ENCODE measurements around the gene KCNE2.
"Not testable (repeated sequence)": the region's sequence is repeated elsewhere in the genome, so short reads cannot be mapped to it uniquely, and the experiment has no call there.

KCNE2 gene

DNA sequence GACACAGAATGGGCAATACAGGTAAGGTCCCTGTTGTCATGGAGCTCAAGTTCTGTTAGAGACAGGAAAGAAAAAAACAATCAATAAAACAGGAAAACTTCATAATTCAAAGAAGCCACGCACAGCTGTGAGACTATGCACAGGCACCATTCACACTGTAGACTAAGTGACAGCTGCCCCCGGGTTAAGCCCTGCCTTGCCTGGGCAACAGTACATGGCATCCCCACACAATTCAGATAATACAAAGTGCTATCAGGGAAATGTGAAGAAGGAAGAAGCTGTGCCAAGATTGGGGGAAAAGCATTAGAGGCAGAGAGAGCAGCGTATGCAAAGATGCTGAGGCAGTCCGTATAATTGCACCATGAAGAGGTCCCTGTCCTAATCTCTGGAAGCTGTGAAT lies 9.0 kb upstream of the KCNE2 start:
- DNase-seq = no peak

DNA sequence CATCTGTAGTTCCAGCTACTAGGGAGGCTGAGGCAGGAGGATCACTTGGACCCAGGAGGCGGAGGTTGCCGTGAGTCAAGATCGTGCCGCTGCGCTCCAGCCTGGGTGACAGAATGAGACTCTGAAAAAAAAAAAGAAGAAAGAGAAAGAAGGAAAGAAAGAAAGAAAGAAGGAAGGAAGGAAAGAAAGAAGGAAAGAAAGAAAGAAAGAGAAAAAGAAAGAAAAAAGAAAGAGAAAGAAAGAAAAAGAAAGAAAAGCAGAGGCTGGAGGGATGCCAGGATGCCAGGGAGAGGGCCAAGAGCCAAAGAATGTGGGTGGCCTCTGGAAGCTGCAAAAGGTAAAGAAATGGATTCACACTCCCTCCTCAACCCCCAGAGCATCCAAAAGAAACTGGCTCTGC lies 8.2 kb upstream of the KCNE2 start:
- no peak for DNase-seq

DNA sequence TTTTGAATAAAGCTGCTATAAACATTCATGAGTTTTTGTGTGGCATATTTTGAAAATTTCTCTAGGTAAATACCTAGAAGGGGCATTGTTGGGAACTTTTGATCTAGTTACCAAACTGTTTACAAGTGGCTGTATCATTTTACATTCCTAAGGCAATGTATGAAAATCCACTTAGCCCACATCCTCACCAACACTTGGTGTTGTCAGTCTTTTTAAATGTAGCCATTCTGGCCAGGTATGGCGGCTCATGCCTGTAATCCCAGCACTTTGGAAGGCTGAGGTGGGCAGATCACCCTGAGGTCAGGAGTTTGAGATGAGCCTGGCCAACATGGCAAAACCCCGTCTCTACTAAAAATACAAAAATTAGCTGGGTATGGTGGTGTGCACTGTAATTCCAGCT lies 5.9 kb upstream of the KCNE2 start:
- no peak for DNase-seq

DNA sequence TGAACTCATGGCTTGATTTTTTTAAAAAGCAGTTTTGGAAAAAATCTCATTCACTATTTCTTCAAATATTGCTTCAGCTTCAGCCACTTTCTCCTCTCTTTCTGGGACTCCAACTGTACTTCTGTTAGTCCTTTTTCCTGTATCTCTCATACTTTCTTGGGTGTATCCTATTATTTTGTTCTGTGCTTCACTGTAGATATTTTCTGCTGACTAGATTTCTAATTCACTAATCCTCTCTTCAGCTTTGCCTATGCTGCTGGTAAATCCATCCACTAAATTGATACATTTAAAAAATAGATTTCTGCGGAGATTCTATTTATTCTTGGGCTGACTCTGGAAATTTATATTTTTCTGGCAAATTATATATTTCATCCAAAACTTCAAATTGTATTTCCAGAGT lies 4.9 kb upstream of the KCNE2 start:
- DNase-seq = no peak

DNA sequence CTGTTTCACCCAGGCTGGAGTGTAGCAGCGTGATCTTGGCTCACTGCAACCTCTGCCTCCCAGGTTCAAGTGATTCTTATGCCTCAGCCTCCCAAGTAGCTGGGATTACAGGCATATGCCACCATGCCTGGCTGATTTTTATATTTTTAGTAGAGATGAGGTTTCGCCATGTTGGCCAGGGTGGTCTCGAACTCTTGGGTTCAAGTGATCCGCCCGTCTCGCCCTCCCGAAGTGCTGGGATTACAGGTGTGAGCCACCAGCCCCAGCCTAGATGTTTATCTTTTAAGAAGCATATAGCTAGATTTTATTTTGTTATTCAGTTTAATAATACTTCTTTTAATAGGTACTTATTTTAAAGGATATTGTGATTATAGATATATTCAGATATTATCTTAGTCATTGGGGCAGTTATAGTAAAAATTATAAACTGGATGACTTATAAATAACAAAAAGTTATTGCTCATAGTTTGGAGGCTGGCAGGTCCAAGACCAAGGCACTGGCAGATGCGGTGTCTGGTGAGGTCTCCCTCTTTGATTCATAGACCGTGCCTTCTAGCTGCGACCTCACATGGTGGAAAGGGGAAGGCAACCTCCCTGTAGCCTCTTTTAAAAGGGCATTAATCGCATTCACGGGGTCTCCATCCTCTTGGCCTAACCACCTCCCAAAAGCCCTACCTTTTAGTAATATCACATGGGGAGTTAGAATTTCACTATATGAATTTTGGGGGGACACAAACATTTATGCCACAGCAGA lies 3.1 kb upstream of the KCNE2 start:
- no peak for DNase-seq

DNA sequence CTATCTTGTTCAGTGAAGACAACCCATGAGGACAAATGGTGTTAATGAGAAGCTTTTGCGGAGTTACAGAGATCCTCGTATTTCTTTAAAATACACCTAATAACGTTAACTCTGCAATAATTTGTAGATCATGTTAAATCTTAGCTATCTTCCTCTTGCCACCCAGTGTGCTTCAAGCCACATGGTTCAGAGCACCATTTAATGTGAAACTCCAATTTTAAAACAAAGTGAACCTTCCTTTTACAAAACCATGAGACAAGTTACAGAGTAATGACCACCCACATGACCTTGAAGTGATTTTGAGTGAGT lies 1.7 kb upstream of the KCNE2 start:
- DNase-seq = no peak

DNA sequence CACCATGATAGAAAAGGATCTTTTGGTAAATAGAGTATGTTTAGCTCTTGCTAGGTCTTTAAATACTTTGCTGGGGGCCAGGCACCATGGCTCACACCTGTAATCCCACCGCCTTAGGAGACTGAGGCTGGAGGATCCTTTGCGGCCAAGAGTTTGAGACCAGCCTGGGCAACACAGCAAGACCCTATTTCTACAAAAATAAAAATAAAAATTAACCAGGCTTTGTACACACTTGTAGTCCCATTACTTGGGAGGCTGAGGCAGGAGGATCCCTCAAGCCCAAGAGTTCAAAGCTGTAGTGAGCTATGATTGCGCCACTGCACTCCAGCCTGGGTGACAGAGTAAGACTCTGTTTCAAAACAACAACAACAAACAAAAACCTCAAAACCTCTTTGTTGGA lies 1.1 kb upstream of the KCNE2 start:
- no peak for DNase-seq

DNA sequence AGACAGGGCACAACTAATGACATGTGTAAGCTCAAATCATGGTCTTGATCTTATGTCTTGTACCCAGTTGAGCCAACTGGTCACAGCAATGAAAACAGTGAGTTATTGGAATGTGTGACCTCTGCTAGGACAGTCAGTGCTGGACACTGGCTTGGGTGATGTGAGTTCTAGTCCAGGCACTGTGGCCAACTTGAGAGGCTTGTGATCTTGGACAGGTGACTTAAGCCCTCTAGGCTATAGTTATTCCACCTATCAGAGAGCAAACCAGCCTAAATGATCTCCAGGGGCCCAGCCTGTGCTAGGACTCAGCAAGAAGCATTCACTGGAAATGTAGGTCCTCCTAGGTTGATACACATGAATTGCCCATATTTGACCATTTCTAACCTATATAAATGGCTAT lies 1.1 kb downstream of the KCNE2 start:
- DNase-seq = no peak

DNA sequence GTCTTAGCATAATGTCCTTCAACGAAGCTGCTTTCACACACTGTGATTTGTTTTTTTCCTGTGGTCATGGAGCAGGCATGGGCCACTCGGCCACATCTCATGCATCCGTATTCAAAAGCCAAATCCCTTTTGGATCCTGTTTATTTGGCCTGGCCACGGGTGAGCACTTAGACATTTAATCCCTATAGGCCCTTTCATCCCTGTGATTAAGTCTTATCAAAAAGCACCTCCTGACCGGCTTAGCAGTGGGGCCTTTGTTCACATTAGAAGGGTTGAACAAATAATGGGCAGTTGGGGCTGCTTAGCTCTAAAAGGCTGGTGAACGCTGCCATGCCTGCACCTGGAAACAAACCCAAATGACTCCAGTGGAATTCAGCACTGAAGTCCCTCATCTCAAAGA lies 2.0 kb downstream of the KCNE2 start:
- no peak for DNase-seq

DNA sequence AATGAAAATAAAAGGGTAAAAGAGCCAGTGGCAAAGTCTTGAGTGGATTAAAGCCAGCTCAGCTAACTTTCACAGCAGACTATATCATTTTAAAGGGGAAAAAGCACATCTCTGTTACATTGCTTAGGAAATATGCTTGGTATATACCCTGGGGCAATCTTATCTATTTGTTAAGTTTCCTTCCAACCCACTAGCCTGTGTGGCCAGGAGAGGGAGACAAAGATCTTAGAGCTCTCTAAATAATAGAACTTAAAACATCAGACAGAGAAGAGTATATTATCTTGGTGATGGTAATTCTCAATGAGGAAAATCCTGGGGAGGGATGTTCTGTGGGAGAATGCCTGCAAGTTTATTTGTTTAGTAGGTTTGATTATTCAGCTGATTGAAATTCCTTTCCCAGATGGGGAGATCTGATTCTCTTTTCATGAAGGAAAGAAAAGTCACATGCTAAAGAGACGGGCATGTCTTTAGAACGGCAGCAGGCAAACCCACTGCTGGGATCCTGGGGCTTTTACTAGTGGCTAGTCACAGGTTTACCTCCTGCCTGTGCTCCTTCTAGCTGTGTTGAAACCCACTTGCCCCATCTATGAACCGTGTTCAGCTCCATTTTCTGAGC lies 3.6 kb downstream of the KCNE2 start:
- DNase-seq = peak; percentile 91

DNA sequence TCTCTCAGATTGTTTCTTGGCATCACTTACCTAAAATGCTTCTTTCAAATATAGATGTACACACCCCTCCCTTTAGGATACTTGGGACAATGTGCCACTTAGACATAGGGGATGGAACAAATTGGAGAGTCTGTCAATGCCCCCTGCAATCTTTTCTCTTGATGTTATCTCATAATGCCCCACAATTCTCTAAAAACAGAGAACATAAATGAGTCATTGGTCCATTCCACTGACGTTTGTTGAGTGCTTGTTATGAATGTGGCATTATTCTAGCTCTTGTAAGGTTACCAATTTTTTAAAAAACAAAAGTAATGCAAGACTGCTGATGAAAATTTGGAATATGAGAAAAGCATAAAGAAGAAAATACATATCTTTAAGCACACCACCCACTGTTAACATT lies 5.9 kb downstream of the KCNE2 start:
- no peak for DNase-seq

DNA sequence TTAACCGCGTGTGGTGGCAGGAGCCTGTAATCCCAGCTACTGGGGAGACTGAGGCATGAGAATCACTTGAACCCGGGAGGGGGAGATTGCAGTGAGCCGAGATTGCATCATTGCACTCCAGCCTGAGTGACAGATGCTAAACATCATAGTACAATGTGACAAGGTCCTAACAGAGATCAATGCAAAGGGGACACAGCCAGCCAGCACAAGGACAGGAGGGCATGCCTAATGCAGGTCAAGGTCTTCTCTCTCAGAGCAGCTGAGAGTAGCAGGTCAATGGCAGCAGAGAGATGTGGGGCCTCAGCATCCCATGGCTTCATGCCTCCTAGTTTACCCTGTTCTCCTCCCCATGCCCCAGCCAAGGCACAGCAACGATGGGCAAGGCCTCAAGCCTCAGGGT lies 8.5 kb downstream of the KCNE2 start:
- no peak for DNase-seq

DNA sequence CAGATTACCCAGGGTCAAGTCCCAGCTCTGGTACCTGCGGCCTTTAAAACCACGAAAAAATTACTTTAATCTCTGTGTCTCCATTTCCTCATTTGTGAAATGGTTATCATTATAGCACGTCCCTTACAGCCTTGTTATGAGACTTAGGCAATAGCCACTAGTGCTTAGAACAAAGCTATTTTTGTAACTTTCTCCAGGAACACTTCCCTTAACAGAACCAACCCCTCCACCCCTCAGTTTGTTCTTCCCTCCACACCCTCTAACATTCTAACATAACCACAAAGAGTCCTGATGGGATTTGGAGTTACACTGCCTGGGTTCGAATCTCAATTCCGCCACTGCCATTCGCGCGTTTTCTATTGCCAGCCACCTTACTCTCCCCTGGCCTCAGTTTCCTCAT lies 10.7 kb downstream of the KCNE2 start:
- DNase-seq = not testable (repeated sequence)

DNA sequence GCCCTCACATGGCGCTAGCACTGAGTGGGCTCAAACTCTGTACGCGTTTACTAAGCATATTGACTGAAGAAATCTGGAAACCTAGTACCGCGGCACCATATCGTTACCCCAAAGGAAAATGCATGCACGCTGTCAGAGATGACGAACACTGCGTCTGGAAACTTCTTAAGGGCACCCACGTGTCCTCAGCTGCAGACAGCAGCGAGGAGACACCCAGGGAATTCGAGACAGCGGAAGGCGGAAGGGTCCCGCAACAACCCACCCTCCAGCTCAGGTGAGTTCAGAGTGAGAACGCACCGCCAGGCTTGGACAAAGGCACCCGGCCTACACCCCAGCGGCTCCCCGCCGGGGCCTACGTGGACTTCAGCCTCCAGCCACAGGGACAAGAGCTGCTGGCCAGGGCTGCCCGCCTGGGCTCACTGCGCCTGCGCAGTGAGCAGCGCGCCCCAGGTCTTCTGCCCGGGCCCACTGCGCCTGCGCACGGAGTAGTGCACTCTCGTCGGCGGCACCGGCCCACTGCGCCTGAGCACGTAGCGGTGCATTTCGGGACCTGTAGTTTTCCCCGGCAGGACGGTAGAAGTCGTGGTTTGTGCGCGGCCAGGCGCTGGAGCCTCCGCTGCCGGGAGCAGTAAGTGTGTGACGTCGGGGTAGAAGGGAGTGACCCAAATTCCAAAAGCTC lies 11.3 kb downstream of the KCNE2 start, which contains the start of gene SMIM11:
TSS of gene SMIM11 (plus strand) at position 568 of the 679 bp plus-strand sequence. CDS start 3,998 bp downstream, outside the sequence.
- not testable (repeated sequence) for DNase-seq

DNA sequence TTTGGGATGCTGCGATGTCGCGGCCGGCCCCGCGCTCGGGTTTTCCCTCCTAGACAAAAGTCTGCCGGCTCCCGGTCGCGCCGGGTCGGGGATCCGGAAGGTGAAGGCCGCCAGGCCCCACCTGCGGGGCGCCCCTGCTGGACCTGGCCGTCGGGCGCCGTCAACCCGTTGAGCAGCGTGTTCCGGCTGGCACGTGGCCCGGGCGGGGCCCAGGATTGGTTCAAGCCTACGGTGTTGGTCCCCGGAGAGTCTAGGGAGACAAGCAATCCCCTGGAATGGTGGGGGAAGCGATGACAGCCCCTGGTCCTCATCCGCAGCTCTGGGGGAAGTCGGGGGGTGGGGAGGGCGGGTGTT lies 11.8 kb downstream of the KCNE2 start:
- DNase-seq = not testable (repeated sequence)

DNA sequence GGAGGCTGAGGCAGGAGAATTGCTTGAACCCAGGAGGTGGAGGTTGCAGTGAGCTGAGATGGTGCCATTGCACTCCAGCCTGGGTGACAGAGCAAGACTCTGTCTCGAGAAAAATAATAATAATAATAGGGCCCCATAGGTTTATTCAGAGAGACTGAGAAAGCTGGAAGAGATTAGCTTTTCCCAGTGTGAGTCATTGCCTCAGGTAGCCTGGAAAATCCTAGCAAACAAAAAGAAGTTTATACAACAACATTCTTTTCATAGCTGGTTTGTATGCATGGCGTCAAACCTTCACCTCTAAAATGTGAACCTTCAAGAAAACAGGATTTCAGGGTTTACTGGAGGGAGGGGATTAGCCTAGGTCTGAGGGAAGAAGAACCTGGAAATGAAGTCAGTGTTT lies 19.3 kb downstream of the KCNE2 start:
- DNase-seq = not testable (repeated sequence)

DNA sequence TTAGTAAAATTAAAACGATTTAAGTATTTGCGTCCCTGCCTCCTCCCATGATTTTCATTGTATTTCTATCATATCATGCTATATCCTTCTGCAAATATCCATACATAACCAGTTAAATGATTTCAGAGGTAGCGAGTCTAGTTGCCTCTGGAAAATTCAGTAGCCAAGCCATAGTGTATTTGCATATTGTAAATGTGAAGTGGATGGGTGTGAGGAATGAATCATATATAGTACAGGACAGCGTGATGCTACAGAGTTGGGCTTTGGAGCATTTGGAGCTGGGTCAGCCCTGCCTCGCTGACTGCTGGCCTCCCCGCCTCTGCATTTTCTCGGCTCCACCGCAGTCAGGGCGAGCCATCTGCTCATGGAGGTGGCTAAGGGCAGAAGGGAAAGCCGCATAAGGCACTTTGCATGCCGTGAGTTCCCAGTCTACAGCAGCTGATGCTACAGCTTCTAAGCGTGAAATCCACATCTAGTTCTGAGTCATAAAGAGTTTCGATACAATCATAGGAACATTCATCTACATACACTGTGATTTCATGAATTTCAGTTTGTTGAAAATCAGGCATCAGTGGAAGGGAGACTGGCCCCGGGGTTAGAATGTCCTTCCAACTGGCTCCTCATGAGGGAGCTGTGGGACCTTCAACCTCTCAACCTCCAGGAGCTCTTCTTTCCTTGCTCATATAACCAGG lies 20.1 kb downstream of the KCNE2 start:
- DNase-seq = not testable (repeated sequence)

DNA sequence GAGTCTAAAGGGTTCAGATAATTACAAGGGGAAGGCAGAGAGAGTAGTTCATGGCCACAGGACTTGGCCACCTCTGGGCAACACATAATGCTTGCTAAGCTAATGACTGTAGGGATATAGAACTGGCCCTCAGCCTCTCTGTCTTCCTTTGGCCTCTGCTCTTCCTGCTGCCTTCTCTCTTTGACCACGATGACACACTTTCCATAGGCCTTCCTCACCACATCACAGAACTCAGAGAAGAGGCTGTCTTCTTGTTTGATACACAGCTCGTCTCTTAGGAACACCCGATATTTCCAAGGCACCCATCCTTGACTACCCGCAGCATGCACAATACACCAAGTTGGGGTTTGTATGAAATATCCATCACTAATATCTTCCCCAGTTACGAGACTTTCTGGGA lies 36.7 kb downstream of the KCNE2 start:
- not testable (repeated sequence) for DNase-seq

DNA sequence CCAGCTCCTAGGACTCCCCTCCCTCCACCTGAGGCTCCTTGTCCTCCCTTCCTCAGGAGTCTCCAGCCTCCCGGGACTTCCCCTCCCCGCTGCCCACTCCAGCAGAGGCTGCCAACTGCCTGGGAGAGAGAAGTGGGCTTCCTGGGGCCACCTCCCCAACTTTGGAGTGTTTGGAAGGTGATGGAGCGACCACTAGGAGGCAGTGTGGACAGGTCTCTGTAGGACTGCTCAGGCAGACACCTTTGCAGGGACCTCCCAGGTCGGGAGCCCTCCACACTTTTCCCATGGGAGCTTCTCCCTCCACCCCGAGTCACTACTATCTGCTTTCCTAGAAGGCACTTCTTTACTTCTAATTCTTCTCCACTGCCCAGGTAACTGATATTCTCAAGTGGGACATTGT lies 40.9 kb downstream of the KCNE2 start:
- not testable (repeated sequence) for DNase-seq

DNA sequence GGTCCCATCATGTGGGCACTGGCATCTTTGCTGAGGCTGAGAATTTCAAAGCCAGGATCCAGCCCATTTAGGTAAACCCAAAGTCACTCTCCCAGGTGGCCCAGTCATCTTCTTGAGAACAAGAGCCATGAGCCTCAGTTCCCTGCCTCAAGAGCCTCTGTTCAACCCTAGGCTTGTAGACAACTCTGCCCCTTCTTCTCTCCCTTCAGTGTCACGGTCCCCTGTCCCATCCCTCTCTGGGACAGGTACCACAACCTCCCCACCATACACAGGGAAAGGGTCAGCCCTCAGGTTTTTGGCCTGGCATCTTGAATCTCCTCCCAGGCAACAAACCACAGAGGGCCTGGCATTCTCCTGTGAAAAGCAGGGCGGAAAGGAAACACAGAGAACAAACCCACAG lies 41.9 kb downstream of the KCNE2 start:
- DNase-seq = not testable (repeated sequence)

DNA sequence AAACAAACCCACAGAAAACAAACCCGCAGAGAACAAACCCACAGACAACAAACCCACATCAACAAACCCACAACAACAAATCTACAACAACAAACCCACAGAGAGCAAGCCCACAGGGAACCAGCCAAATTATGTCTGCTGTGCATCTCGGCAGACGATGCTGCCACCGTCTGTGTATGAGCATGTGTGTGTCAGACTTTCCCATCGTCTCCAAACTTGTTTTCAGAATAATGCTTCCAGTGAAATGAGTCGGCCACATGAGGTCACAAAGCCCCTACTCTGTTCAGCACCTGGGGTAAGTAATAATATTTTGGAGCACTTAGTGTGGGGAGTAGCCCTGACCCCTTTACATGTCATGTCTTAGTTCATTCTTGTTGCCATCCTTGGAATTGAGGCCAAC lies 42.3 kb downstream of the KCNE2 start:
- DNase-seq = not testable (repeated sequence)

DNA sequence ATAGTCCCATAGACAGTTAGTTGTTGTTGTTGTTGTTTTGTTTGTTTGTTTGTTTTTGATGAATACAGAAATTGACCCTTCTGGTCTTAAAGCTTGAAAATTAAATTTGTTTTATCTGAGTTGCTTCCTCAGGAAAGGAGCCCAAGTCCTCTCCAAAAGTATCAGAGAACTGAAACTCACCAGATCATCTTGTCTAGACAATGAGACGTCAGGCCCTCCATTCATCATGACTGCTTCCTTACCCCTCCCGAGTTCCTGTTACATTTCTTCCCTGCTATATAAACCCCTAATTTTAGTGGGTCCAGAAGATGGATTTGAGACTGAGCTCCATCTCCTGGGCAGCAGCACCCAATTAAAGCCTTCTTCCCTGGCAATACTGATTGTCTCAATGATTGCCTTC lies 42.9 kb downstream of the KCNE2 start:
- DNase-seq = not testable (repeated sequence)

DNA sequence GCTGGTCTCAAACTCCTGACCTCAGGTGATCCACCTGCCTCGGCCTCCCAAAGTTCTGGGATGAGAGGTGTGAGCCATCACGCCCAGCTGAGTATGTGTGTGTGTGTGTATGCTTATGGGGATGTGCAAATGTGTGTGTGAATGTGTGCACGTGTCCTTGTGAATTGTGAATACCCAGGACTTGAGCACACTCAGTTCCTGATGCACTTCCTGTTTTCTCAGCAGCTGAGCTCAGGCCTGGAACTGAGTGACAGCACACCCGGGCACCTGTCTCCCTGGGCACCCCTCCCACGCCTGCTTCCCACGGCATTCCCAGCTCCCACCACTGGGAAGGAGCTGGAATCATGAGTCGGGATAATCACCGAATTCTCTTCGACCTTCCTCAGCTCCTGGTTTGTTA lies 43.5 kb downstream of the KCNE2 start:
- DNase-seq = not testable (repeated sequence)

All from amniotic stem cell (primary cell).